Erythroblast (primary cell): ENCODE results near the gene ANO1.

ENCODE experiments used
- GATA1 ChIP-seq: IDR thresholded peaks from 2 replicates; pipeline ENCODE4 v1.6.1; 2011; ENCODE audit warnings: low read depth, mild to moderate bottlenecking, control low read depth, low read length, moderate library complexity
- POLR2A ChIP-seq: IDR thresholded peaks from 2 replicates; pipeline ENCODE4 v1.6.1; 2011; ENCODE audit warnings: mild to moderate bottlenecking, low read length

- no peak for TF ChIP-seq POLR2A
- no peak for TF ChIP-seq GATA1
These were observed 1.6 kb downstream of the ANO1 start for GRCh38 chr11:70079691-70080090.
